Peyer's patch (tissue), 4 donors: ENCODE measurements around the gene SRSF8.

ENCODE experiments used
- CTCF ChIP-seq, 6 experiments: fragments of 450-650 bp in 4 of 6; fragments of 200-600 bp in 2 of 6; sonication (generic) in 1 of 6; IDR thresholded peaks; one replicate each; pipeline ENCODE4 v1.5.1; 2017 to 2019; ENCODE audit warnings: antibody characterized with exemption in 6 of 6, mild to moderate bottlenecking in 3 of 6, moderate library complexity in 1 of 6
- POLR2A ChIP-seq, 2 donors: fragments of 450-650 bp; IDR thresholded peaks; one replicate each; pipeline ENCODE4 v1.5.1; 2017; ENCODE audit warnings: antibody characterized with exemption in 2 of 2, mild to moderate bottlenecking in 2 of 2, moderate library complexity in 2 of 2

- TF ChIP-seq CTCF (IDR thresholded peaks at IDR 0.05) = no peak
- no peak for TF ChIP-seq POLR2A (IDR thresholded peaks at IDR 0.05)
These were observed 14.3 kb downstream of the SRSF8 start for GRCh38 chr11:95081010-95081409.
